Uterus (tissue), 4 donors: ENCODE results near the gene SND1. TPM values are rescaled to one million over a fixed set of nuclear protein-coding genes. Genes with fewer than 3 reads are reported as not detected.

Source experiments
- DNase-seq, 2 donors: peaks; one replicate each; pipeline ENCODE4 v3.0.0-alpha.2; 2019 to 2020
- H3K27ac ChIP-seq, 2 donors: fragments of 200-600 bp; sonication (generic); 1 replicate in 1 of 2; 2 replicates in 1 of 2; pipeline ENCODE4 v1.5.1; 2016 to 2018
- H3K27me3 ChIP-seq, 2 donors: fragments of 200-600 bp; sonication (generic); one replicate each; pipeline ENCODE4 v1.5.1; 2018 to 2019; ENCODE audit warnings: control low read depth in 1 of 2
- H3K36me3 ChIP-seq, 2 donors: fragments of 200-600 bp; sonication (generic); one replicate each; pipeline ENCODE4 v1.5.1; 2019; ENCODE audit warnings: control low read depth in 1 of 2
- H3K4me1 ChIP-seq, 2 donors: fragments of 200-600 bp; sonication (generic); one replicate each; pipeline ENCODE4 v1.5.1; 2018 to 2019; ENCODE audit warnings: control low read depth in 1 of 2
- H3K4me3 ChIP-seq, 2 donors: fragments of 200-600 bp; sonication (generic); 1 replicate in 1 of 2; 2 replicates in 1 of 2; pipeline ENCODE4 v1.5.1; 2018 to 2019; ENCODE audit warnings: mild to moderate bottlenecking in 1 of 2
- H3K9me3 ChIP-seq, 2 donors: fragments of 200-600 bp; sonication (generic); one replicate each; pipeline ENCODE4 v1.5.1; 2019; ENCODE audit warnings: control low read depth in 1 of 2
- CTCF ChIP-seq, 4 experiments: fragments of 200-600 bp in 2 of 4; fragments of 450-650 bp in 2 of 4; sonication (generic) in 2 of 4; IDR thresholded peaks; one replicate each; pipeline ENCODE4 v1.5.1; 2016 to 2019; ENCODE audit warnings: antibody characterized with exemption in 4 of 4, mild to moderate bottlenecking in 2 of 4, moderate library complexity in 1 of 4
- POLR2A ChIP-seq, 2 donors: fragments of 450-650 bp; IDR thresholded peaks; one replicate each; pipeline ENCODE4 v1.6.1; 2016; ENCODE audit warnings: antibody characterized with exemption in 2 of 2, mild to moderate bottlenecking in 1 of 2, moderate library complexity in 1 of 2
- intact Hi-C: fragments of 100-400 bp; cut with DNase I; formaldehyde crosslinking; loops from one replicate; pipeline ENCODE4 v1.15.1; 2023; ENCODE audit warnings: low total_unique reads
- total RNA-seq, 4 donors: library from RNA; depleted of rRNA in 3 of 4; stranded (reverse); fragments of >200 nt in 3 of 4; gene quantifications; one replicate each; pipeline versions ENCODE4 v1.1.0 to v1.2.4, GENCODE V29; 2014 to 2023
- donor health status: DM: yes; HTN: yes; CAD: no.

Gene SND1
- total RNA-seq, 4 donors from 2014 or later: 54.8 to 192 (median 117) TPM

GRCh38 chr7:127838816-127839415 is 186.9 kb downstream of the SND1 start:
- Histone ChIP-seq H3K4me1 (no peaks in the 10 kb centered on the region), H3K36me3 (no peaks in the 10 kb centered on the region), H3K4me3 (peak overlapping the region in 1 of 2 donors; percentile 7), H3K27ac (peak overlapping the region; percentile 46 to 70), H3K9me3 (no peaks in the 10 kb centered on the region), H3K27me3 (no peaks in the 10 kb centered on the region)
- TF ChIP-seq POLR2A (IDR thresholded peaks at IDR 0.05) (no peak), CTCF (IDR thresholded peaks at IDR 0.05) (no peak)
- DNase-seq: peak; percentile 42 to 66
- intact Hi-C loops: no loop called here

- intact Hi-C loops: no loop called here
- H3K36me3 ChIP-seq: no peaks in the 10 kb centered on the region
These were observed 188.4 kb downstream of the SND1 start for GRCh38 chr7:127840226-127840951.

GRCh38 chr7:127844165-127844564 is 192.2 kb downstream of the SND1 start:
- H3K27me3 ChIP-seq: no peaks in the 10 kb centered on the region
- TF ChIP-seq CTCF (IDR thresholded peaks at IDR 0.05): no peak
- no peak for TF ChIP-seq POLR2A (IDR thresholded peaks at IDR 0.05)
- H3K36me3 ChIP-seq: no peaks in the 10 kb centered on the region
- no peak for DNase-seq
- peaks cover 0 to 11% of the 10 kb centered on the region in 2 donors for H3K4me1 ChIP-seq
- H3K9me3 ChIP-seq: no peaks in the 10 kb centered on the region
- no peak overlapping the region for H3K4me3 ChIP-seq
- H3K27ac ChIP-seq: peak overlapping the region; percentile 17 to 45
- intact Hi-C loops: no loop called here

More at GRCh38 chr7:127840226-127840951, 188.4 kb downstream of the SND1 start:
- no peak overlapping the region for H3K4me3 ChIP-seq
- no peak overlapping the region for H3K27ac ChIP-seq
- no peaks in the 10 kb centered on the region for H3K27me3 ChIP-seq
- no peak for TF ChIP-seq POLR2A (IDR thresholded peaks at IDR 0.05)
- H3K9me3 ChIP-seq: no peaks in the 10 kb centered on the region
- DNase-seq: no peak
- H3K4me1 ChIP-seq: peaks cover 0 to 6% of the 10 kb centered on the region in 2 donors

GRCh38 chr7:127844707-127845331 is 192.8 kb downstream of the SND1 start:
- H3K4me3 ChIP-seq: no peak overlapping the region
- peaks cover 0 to 11% of the 10 kb centered on the region in 2 donors for H3K4me1 ChIP-seq
- TF ChIP-seq POLR2A (IDR thresholded peaks at IDR 0.05) (no peak), CTCF (IDR thresholded peaks at IDR 0.05) (no peak)
- H3K27me3 ChIP-seq: no peaks in the 10 kb centered on the region
- peak; percentile 47 to 48 for DNase-seq
- intact Hi-C loops: no loop called here
- H3K9me3 ChIP-seq: no peaks in the 10 kb centered on the region
- H3K27ac ChIP-seq: peak overlapping the region; percentile 17 to 53
- H3K36me3 ChIP-seq: no peaks in the 10 kb centered on the region

- intact Hi-C loops: no loop called here
- no peaks in the 10 kb centered on the region for H3K9me3 ChIP-seq
- H3K36me3 ChIP-seq: no peaks in the 10 kb centered on the region
- TF ChIP-seq CTCF (IDR thresholded peaks at IDR 0.05) (no peak), POLR2A (IDR thresholded peaks at IDR 0.05) (no peak)
- H3K27ac ChIP-seq: peak overlapping the region; percentile 17 to 53
- no peak overlapping the region for H3K4me3 ChIP-seq
- no peak for DNase-seq
- no peaks in the 10 kb centered on the region for H3K27me3 ChIP-seq
- H3K4me1 ChIP-seq: peaks cover 0 to 11% of the 10 kb centered on the region in 2 donors
These were observed 193.7 kb downstream of the SND1 start for GRCh38 chr7:127845522-127846214.
